WTC11 (cell line): ENCODE data around the gene CEP295NL. TPM values are rescaled to one million over a fixed set of nuclear protein-coding genes. Genes with fewer than 3 reads are reported as not detected.
A peak's percentile ranks its signal among the peaks of the same experiment; 100 is the strongest.

Experiments used
- ATAC-seq: fragments of 200-7000 bp; cut with Tn5 transposase; 2 replicates; pipeline ENCODE4 v1.10.0; 2021; ENCODE audit warnings: mild to moderate bottlenecking, moderate library complexity
- CTCF ChIA-PET: fragments of 300-600 bp; sonication (Branson Sonifier 250); formaldehyde crosslinking; loops from one replicate; lab custom pipeline; 2021; ENCODE audit warnings: antibody characterized with exemption; lab: Charles Lee
- POLR2A ChIA-PET: fragments of 350-600 bp; sonication (Branson Sonifier 250); formaldehyde crosslinking; loops from one replicate; lab custom pipeline; 2021; ENCODE audit warnings: antibody characterized with exemption; lab: Charles Lee
- DNase-seq: peaks from one replicate; pipeline ENCODE4 v3.0.0; 2021; ENCODE audit warnings: low spot score
- H3K27ac Mint-ChIP-seq: 2 replicates; pipeline ENCODE4 v1.8.0; 2021; ENCODE audit warnings: mixed read lengths
- H3K27me3 Mint-ChIP-seq: 2 replicates; pipeline ENCODE4 v1.8.0; 2021; ENCODE audit warnings: low read depth, mild to moderate bottlenecking, moderate library complexity, mixed read lengths
- H3K36me3 Mint-ChIP-seq: 2 replicates; pipeline ENCODE4 v1.8.0; 2021; ENCODE audit warnings: mixed read lengths
- H3K4me1 Mint-ChIP-seq: 2 replicates; pipeline ENCODE4 v1.8.0; 2022; ENCODE audit warnings: mixed read lengths
- H3K4me3 Mint-ChIP-seq: 2 replicates; pipeline ENCODE4 v1.8.0; 2021; ENCODE audit warnings: mild to moderate bottlenecking, moderate library complexity, mixed read lengths
- H3K9me3 Mint-ChIP-seq: 2 replicates; pipeline ENCODE4 v1.8.0; 2021; ENCODE audit warnings: mixed read lengths
- AFF4 ChIP-seq: sonication (generic); formaldehyde crosslinking; IDR thresholded peaks from 2 replicates; pipeline ENCODE4 v1.8.1; 2023; ENCODE audit warnings: mild to moderate bottlenecking, missing genetic modification reagents, borderline replicate concordance
- ATF3 ChIP-seq: sonication (generic); formaldehyde crosslinking; conservative IDR thresholded peaks from 2 replicates; pipeline ENCODE4 v1.8.1; 2022; ENCODE audit warnings: mild to moderate bottlenecking, missing genetic modification reagents
- ATF6 ChIP-seq: sonication (generic); formaldehyde crosslinking; IDR thresholded peaks from 2 replicates; pipeline ENCODE4 v1.8.1; 2023; ENCODE audit warnings: mild to moderate bottlenecking, missing genetic modification reagents
- CREB1 ChIP-seq: sonication (generic); formaldehyde crosslinking; IDR thresholded peaks from 2 replicates; pipeline ENCODE4 v1.8.0; 2023; ENCODE audit warnings: mild to moderate bottlenecking, missing genetic modification reagents
- ETV6 ChIP-seq: sonication (generic); formaldehyde crosslinking; IDR thresholded peaks from 2 replicates; pipeline ENCODE4 v1.8.1; 2022; ENCODE audit warnings: mild to moderate bottlenecking, missing genetic modification reagents
- FOXP1 ChIP-seq: sonication (generic); formaldehyde crosslinking; IDR thresholded peaks from 2 replicates; pipeline ENCODE4 v1.8.0; 2022; ENCODE audit warnings: missing genetic modification reagents, mild to moderate bottlenecking, moderate library complexity, borderline replicate concordance
- JAZF1 ChIP-seq: fragments of 250-450 bp; sonication (Bioruptor Pico); IDR thresholded peaks from 2 replicates; pipeline ENCODE4 v1.9.0; 2021; ENCODE audit warnings: moderate library complexity, mild to moderate bottlenecking, inconsistent platforms
- JUN ChIP-seq: sonication (generic); formaldehyde crosslinking; IDR thresholded peaks from 2 replicates; pipeline ENCODE4 v1.8.0; 2023; ENCODE audit warnings: mild to moderate bottlenecking, missing genetic modification reagents
- NR3C1 ChIP-seq: sonication (generic); formaldehyde crosslinking; conservative IDR thresholded peaks from 2 replicates; pipeline ENCODE4 v1.8.1; 2023; ENCODE audit warnings: low read depth, mild to moderate bottlenecking, missing genetic modification reagents
- PREB ChIP-seq: sonication (generic); formaldehyde crosslinking; IDR thresholded peaks from 2 replicates; pipeline ENCODE4 v1.8.1; 2022; ENCODE audit warnings: mild to moderate bottlenecking, missing genetic modification reagents, moderate library complexity, borderline replicate concordance
- SP1 ChIP-seq: sonication (generic); formaldehyde crosslinking; conservative IDR thresholded peaks from 2 replicates; pipeline ENCODE4 v1.8.1; 2022; ENCODE audit warnings: missing genetic modification reagents
- TCF7 ChIP-seq: sonication (generic); formaldehyde crosslinking; IDR thresholded peaks from 2 replicates; pipeline ENCODE4 v1.8.0; 2022; ENCODE audit warnings: mild to moderate bottlenecking, low read depth, missing genetic modification reagents, moderate library complexity
- TEAD1 ChIP-seq: sonication (generic); formaldehyde crosslinking; IDR thresholded peaks from 2 replicates; pipeline ENCODE4 v1.8.0; 2022; ENCODE audit warnings: mild to moderate bottlenecking, missing genetic modification reagents
- TP53 ChIP-seq: sonication (generic); formaldehyde crosslinking; IDR thresholded peaks from 2 replicates; pipeline ENCODE4 v1.8.1; 2023; ENCODE audit warnings: mild to moderate bottlenecking, missing genetic modification reagents
- USF2 ChIP-seq: sonication (generic); formaldehyde crosslinking; IDR thresholded peaks from 2 replicates; pipeline ENCODE4 v1.8.1; 2023; ENCODE audit warnings: mild to moderate bottlenecking, missing genetic modification reagents, moderate library complexity
- ZBTB43 ChIP-seq: sonication (generic); formaldehyde crosslinking; IDR thresholded peaks from 2 replicates; pipeline ENCODE4 v1.8.1; 2023; ENCODE audit warnings: mild to moderate bottlenecking, missing genetic modification reagents
- ZNF232 ChIP-seq: sonication (generic); formaldehyde crosslinking; IDR thresholded peaks from 2 replicates; pipeline ENCODE4 v1.8.0; 2022; ENCODE audit warnings: mild to moderate bottlenecking, missing genetic modification reagents
- ZNF416 ChIP-seq: fragments of 250-450 bp; sonication (Bioruptor Pico); IDR thresholded peaks from 2 replicates; pipeline ENCODE4 v1.9.0; 2021; ENCODE audit warnings: mild to moderate bottlenecking, inconsistent platforms
- ZNF532 ChIP-seq: fragments of 250-450 bp; sonication (Bioruptor Pico); IDR thresholded peaks from 2 replicates; pipeline ENCODE4 v1.9.0; 2021; ENCODE audit warnings: mild to moderate bottlenecking, borderline replicate concordance
- ZSCAN18 ChIP-seq: fragments of 250-450 bp; sonication (Bioruptor Pico); IDR thresholded peaks from 2 replicates; pipeline ENCODE4 v2.1.2; 2022; ENCODE audit warnings: mild to moderate bottlenecking, moderate library complexity
- total RNA-seq: library from RNA; stranded (reverse); gene quantifications from 3 replicates; pipeline ENCODE4 v1.2.3, GENCODE V29; 2021

CEP295NL gene
- total RNA-seq, 1 experiment from 2014 or later = 0.61 TPM

GRCh38 chr17:78908426-78908825 lies 5.4 kb upstream of the CEP295NL start:
- no peak overlapping the region for H3K4me3 Mint-ChIP-seq
- ChIA-PET CTCF (interaction anchor here (1.3 to 1.9 kb wide), 2 partner anchors 43 to 59 kb away, joined by 4 read pairs; no protein-coding TSS in a partner anchor), POLR2A (no interaction called here)
- H3K27ac Mint-ChIP-seq = peak overlapping the region; percentile 48
- DNase-seq (no peak), ATAC-seq (no peak)
- TF ChIP-seq TP53 (CRISPR knock-in tag) (no peak), ZSCAN18 (no peak), ZNF532 (CRISPR knock-in tag) (no peak), NR3C1 (no peak)
- peaks cover 8% of the 10 kb centered on the region for H3K4me1 Mint-ChIP-seq
- no peaks in the 10 kb centered on the region for H3K27me3 Mint-ChIP-seq
- H3K9me3 Mint-ChIP-seq = no peaks in the 10 kb centered on the region
- H3K36me3 Mint-ChIP-seq = peaks cover 2% of the 10 kb centered on the region; the same call in 1 of the 2 replicates

- peak overlapping the region; percentile 65 for H3K27ac Mint-ChIP-seq
- no peak for DNase-seq
- ChIA-PET CTCF (no interaction called here), POLR2A (interaction anchor here (0.6 kb wide), 1 partner anchor 226 kb away, joined by 3 read pairs; no protein-coding TSS in a partner anchor)
- ATAC-seq = no peak
- H3K9me3 Mint-ChIP-seq = no peaks in the 10 kb centered on the region
- H3K4me3 Mint-ChIP-seq = no peak overlapping the region
- H3K4me1 Mint-ChIP-seq = peaks cover 16% of the 10 kb centered on the region
- no peaks in the 10 kb centered on the region for H3K27me3 Mint-ChIP-seq
- H3K36me3 Mint-ChIP-seq = no peaks in the 10 kb centered on the region
- TF ChIP-seq PREB (CRISPR knock-in tag) (no peak), AFF4 (no peak), ZBTB43 (no peak), JUN (CRISPR knock-in tag) (no peak), ATF6 (CRISPR knock-in tag) (no peak), ETV6 (no peak), USF2 (CRISPR knock-in tag) (no peak), TEAD1 (CRISPR knock-in tag) (no peak), SP1 (CRISPR knock-in tag) (no peak), CREB1 (CRISPR knock-in tag) (no peak), FOXP1 (no peak), ZNF416 (CRISPR knock-in tag) (no peak), TCF7 (no peak), JAZF1 (CRISPR knock-in tag) (no peak), ZNF232 (CRISPR knock-in tag) (no peak), ATF3 (CRISPR knock-in tag) (no peak)
Observed at GRCh38 chr17:78905541-78905940, 2.5 kb upstream of the CEP295NL start.
